Measurements from ENCODE around the gene PRPF6. TPM values are rescaled to one million over a fixed set of nuclear protein-coding genes. Genes with fewer than 3 reads are reported as not detected.

The PRPF6 gene
- total and polyA plus RNA-seq, 2 of the 13 experiments (the other 11 are each of a cell fraction or from before 2014, with no cell fraction given), result 63.7 to 101 TPM

DNA sequence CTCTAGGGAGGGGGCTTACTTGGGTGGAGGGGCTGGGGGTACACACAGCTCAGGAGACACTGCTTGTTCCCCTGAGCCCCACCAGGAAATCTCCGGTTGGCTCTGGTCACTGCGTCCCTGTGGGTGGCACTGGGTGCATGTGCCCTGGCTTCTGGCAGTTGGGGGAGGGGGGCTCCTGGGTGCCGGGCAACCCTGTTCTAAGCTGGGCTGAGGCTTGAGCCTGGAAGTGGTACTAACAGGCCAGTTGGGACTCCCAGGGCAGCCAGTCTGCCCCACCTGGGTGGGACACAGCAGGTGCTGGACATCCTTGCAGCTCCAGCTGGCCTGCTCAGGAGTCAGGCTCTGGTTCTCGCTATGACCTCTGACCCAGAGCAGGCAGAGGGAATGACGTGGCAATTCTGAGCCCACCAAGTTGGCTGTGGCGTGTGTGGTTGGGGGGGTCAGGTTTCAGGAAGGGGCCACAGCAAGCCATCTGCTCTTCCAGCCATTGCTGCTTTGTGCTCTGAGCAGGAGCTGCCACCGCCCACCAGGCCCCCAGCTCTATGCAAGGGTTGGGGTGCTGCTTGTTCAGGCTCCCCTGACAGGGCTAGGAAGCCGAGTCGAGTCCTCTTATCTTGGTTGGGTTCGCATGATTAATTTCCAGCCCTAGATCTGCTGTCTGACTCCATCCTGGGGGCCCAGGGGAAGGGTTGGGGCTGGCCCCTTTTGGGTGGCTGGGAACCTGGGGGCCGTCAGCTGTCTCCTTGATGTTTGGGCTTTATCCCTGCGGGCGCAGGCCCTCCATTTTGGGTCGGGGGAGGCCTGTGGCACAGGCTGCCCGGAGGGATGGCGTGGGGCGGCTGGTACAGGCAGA is 55.6 kb downstream of the PRPF6 start (continued):
- 0 out of 2 replicates have a peak, but pooled peaks have one; percentile 20 for TF ChIP-seq HBP1 (CRISPR knock-in tag; IDR thresholded peaks at IDR 0.05; ENCODE audit: low read depth)
- no peak for TF ChIP-seq BCLAF1 (IDR thresholded peaks at IDR 0.05)
- peak; percentile 3; the same call in 1 of the 2 replicates for TF ChIP-seq HNF4G (IDR thresholded peaks at IDR 0.05; ENCODE audit: borderline replicate concordance, low read depth, low read length)
- no peak for TF ChIP-seq HNF4G (CRISPR knock-in tag; IDR thresholded peaks at IDR 0.05; ENCODE audit: borderline replicate concordance, low read depth)
- TF ChIP-seq NKX3-1 (CRISPR knock-in tag; IDR thresholded peaks at IDR 0.05), result 0 out of 2 replicates have a peak, but pooled peaks have one; percentile 31
- peak; percentile 3 for TF ChIP-seq RBM22 (optimal IDR thresholded peaks at IDR 0.05; ENCODE audit: low read length)
- no peak for TF ChIP-seq IRX3 (CRISPR knock-in tag; IDR thresholded peaks at IDR 0.05; ENCODE audit: borderline replicate concordance, low read depth)
- TF ChIP-seq ZNF572 (CRISPR knock-in tag; IDR thresholded peaks at IDR 0.05), result peak; percentile 70; the same call in 1 of the 2 replicates
- no peak for TF ChIP-seq SP2 (CRISPR knock-in tag; IDR thresholded peaks at IDR 0.05)
- 0 out of 2 replicates have a peak, but pooled peaks have one; percentile 18 for TF ChIP-seq ZNF335 (CRISPR knock-in tag; IDR thresholded peaks at IDR 0.05)
- no peak for TF ChIP-seq MBD4 (IDR thresholded peaks at IDR 0.05; ENCODE audit: borderline replicate concordance, low read length)
- TF ChIP-seq HIC2 (CRISPR knock-in tag; IDR thresholded peaks at IDR 0.05; ENCODE audit: low read depth), result peak; percentile 74; the same call in 1 of the 2 replicates
- no peak for TF ChIP-seq ZBTB42 (CRISPR knock-in tag; IDR thresholded peaks at IDR 0.05)
- no peak; the same call in 1 of the 2 replicates for TF ChIP-seq ZNF225 (CRISPR knock-in tag; IDR thresholded peaks at IDR 0.05)
- 0 out of 2 replicates have a peak, but pooled peaks have one; percentile 28 for TF ChIP-seq ATRX (CRISPR knock-in tag; IDR thresholded peaks at IDR 0.05; ENCODE audit: borderline replicate concordance)
- no peak for TF ChIP-seq SOX13 (IDR thresholded peaks at IDR 0.05)
- TF ChIP-seq SOX13 (CRISPR knock-in tag; conservative IDR thresholded peaks at IDR 0.05 in 1 of 2, IDR thresholded peaks at IDR 0.05 in 1 of 2), result peak in 1 of 2 experiments; percentile 23; a peak in 2 of 4 replicates
- TF ChIP-seq CREBL2 (CRISPR knock-in tag; IDR thresholded peaks at IDR 0.05; ENCODE audit: borderline replicate concordance), result no peak; the same call in 1 of the 2 replicates
- no peak; the same call in 1 of the 2 replicates for TF ChIP-seq UBTF (CRISPR knock-in tag; IDR thresholded peaks at IDR 0.05)
- no peak for TF ChIP-seq CHD2 (IDR thresholded peaks at IDR 0.05; ENCODE audit: low read depth, low read length)

Measured in HepG2 (cell line).